ENCODE measurements around the gene KAZN. TPM values are rescaled to one million over a fixed set of nuclear protein-coding genes. Genes with fewer than 3 reads are reported as not detected.

Gene KAZN
- total RNA-seq, 4 donors from 2014 or later, result 0.77 to 12.3 (median 4.9) TPM

- no peak for DNase-seq
- H3K4me3 ChIP-seq, result no peak overlapping the region
- H3K9me3 ChIP-seq, result no peaks in the 10 kb centered on the region
- TF ChIP-seq POLR2A (IDR thresholded peaks at IDR 0.05) (no peak), CTCF (IDR thresholded peaks at IDR 0.05) (no peak)
- H3K27ac ChIP-seq, result no peak overlapping the region
- intact Hi-C loops (cut with DNase I; ENCODE audit: low total_unique reads), result no loop called here
- H3K27me3 ChIP-seq, result no peaks in the 10 kb centered on the region
- no peaks in the 10 kb centered on the region for H3K4me1 ChIP-seq
- H3K36me3 ChIP-seq, result no peaks in the 10 kb centered on the region
Observed at GRCh38 chr1:14757286-14757625, 158.8 kb downstream of the KAZN start.

- Histone ChIP-seq H3K36me3 (no peaks in the 10 kb centered on the region), H3K27me3 (no peaks in the 10 kb centered on the region), H3K9me3 (no peaks in the 10 kb centered on the region), H3K4me1 (no peaks in the 10 kb centered on the region), H3K4me3 (no peak overlapping the region), H3K27ac (no peak overlapping the region)
- DNase-seq, result no peak
- intact Hi-C loops (cut with DNase I; ENCODE audit: low total_unique reads), result no loop called here
- TF ChIP-seq POLR2A (IDR thresholded peaks at IDR 0.05) (no peak), CTCF (IDR thresholded peaks at IDR 0.05) (no peak)
Observed at GRCh38 chr1:14759042-14759818, 160.7 kb downstream of the KAZN start.

- H3K27me3 ChIP-seq, result no peaks in the 10 kb centered on the region
- DNase-seq, result no peak
- no peak overlapping the region for H3K27ac ChIP-seq
- no peak for TF ChIP-seq POLR2A (IDR thresholded peaks at IDR 0.05)
- no peak for TF ChIP-seq CTCF (IDR thresholded peaks at IDR 0.05)
- H3K36me3 ChIP-seq, result no peaks in the 10 kb centered on the region
- H3K4me1 ChIP-seq, result no peaks in the 10 kb centered on the region
- H3K9me3 ChIP-seq, result no peaks in the 10 kb centered on the region
- H3K4me3 ChIP-seq, result no peak overlapping the region
- intact Hi-C loops (cut with DNase I; ENCODE audit: low total_unique reads), result no loop called here
Observed at GRCh38 chr1:14759843-14760242, 161.4 kb downstream of the KAZN start.

- no peak for DNase-seq
- TF ChIP-seq POLR2A (IDR thresholded peaks at IDR 0.05) (no peak), CTCF (IDR thresholded peaks at IDR 0.05) (no peak)
- Histone ChIP-seq H3K4me1 (no peaks in the 10 kb centered on the region), H3K4me3 (no peak overlapping the region), H3K9me3 (no peaks in the 10 kb centered on the region), H3K27ac (no peak overlapping the region), H3K27me3 (no peaks in the 10 kb centered on the region), H3K36me3 (no peaks in the 10 kb centered on the region)
- intact Hi-C loops (cut with DNase I; ENCODE audit: low total_unique reads), result no loop called here
Observed at GRCh38 chr1:14760780-14761179, 162.3 kb downstream of the KAZN start.

- no peak overlapping the region for H3K4me3 ChIP-seq
- H3K27me3 ChIP-seq, result no peaks in the 10 kb centered on the region
- no peak overlapping the region for H3K27ac ChIP-seq
- H3K4me1 ChIP-seq, result no peaks in the 10 kb centered on the region
- DNase-seq, result no peak
- intact Hi-C loops (cut with DNase I; ENCODE audit: low total_unique reads), result no loop called here
- H3K9me3 ChIP-seq, result no peaks in the 10 kb centered on the region
- TF ChIP-seq POLR2A (IDR thresholded peaks at IDR 0.05) (no peak), CTCF (IDR thresholded peaks at IDR 0.05) (no peak)
- H3K36me3 ChIP-seq, result no peaks in the 10 kb centered on the region
Observed at GRCh38 chr1:14761291-14762153, 163.0 kb downstream of the KAZN start.
